Colonic mucosa (tissue), 4 donors: ENCODE results near the gene PTGDR2. TPM values are rescaled to one million over a fixed set of nuclear protein-coding genes. Genes with fewer than 3 reads are reported as not detected.

Source experiments
- DNase-seq: peaks from one replicate; pipeline ENCODE4 v3.0.0-alpha.2; 2020
- H3K27ac ChIP-seq: fragments of 200-600 bp; one replicate; pipeline ENCODE4 v1.8.0; 2021
- H3K27me3 ChIP-seq: fragments of 200-600 bp; one replicate; pipeline ENCODE4 v1.8.0; 2021
- H3K36me3 ChIP-seq: fragments of 200-600 bp; one replicate; pipeline ENCODE4 v1.8.0; 2021
- H3K4me1 ChIP-seq: fragments of 200-600 bp; one replicate; pipeline ENCODE4 v1.8.0; 2021; ENCODE audit warnings: mild to moderate bottlenecking
- H3K4me3 ChIP-seq: fragments of 200-600 bp; one replicate; pipeline ENCODE4 v1.8.0; 2021
- H3K9ac ChIP-seq, 2 donors: one replicate each; pipeline ENCODE4 v1.7.0; 2013; ENCODE audit warnings: control low read depth in 2 of 2, low read depth in 2 of 2, low read length in 2 of 2
- H3K9me3 ChIP-seq: fragments of 200-600 bp; one replicate; pipeline ENCODE4 v1.8.0; 2021
- CTCF ChIP-seq: fragments of 200-600 bp; IDR thresholded peaks from one replicate; pipeline ENCODE4 v1.8.0; 2022; ENCODE audit warnings: antibody characterized with exemption, mild to moderate bottlenecking
- intact Hi-C: fragments of 100-400 bp; cut with DNase I; formaldehyde crosslinking; loops from one replicate; pipeline ENCODE4 v1.14.1; 2022
- total RNA-seq, 2 donors: library from RNA; stranded (reverse); fragmentation: NEBNext Ultra II Directional in 1 of 2; extraction: Animal tissue kit (Norgen Biotek cat#: 25700) in 1 of 2; gene quantifications; one replicate each; pipeline ENCODE4 v1.2.1, GENCODE V29; 2021
- donor health status: healthy.
- donor health status: DM: no; HTN: no; CAD: no.
- donor health status: DM: no; HTN: no; CAD: no.

Gene PTGDR2
- total RNA-seq, 2 donors from 2014 or later: 3.7 to 4.7 TPM

GRCh38 chr11:60878245-60879101 is 22.7 kb upstream of the PTGDR2 start:
- Histone ChIP-seq H3K9me3 (no peaks in the 10 kb centered on the region), H3K27ac (no peak overlapping the region), H3K4me3 (no peak overlapping the region), H3K4me1 (no peaks in the 10 kb centered on the region), H3K36me3 (no peaks in the 10 kb centered on the region), H3K27me3 (no peaks in the 10 kb centered on the region), H3K9ac (no peak overlapping the region)
- TF ChIP-seq CTCF: no peak
- no peak for DNase-seq
- intact Hi-C loops: no loop called here

GRCh38 chr11:60876168-60876485 is 20.4 kb upstream of the PTGDR2 start:
- Histone ChIP-seq H3K9me3 (no peaks in the 10 kb centered on the region), H3K36me3 (no peaks in the 10 kb centered on the region), H3K27me3 (no peaks in the 10 kb centered on the region), H3K9ac (no peak overlapping the region), H3K4me1 (no peaks in the 10 kb centered on the region), H3K27ac (no peak overlapping the region), H3K4me3 (no peak overlapping the region)
- intact Hi-C loops: no loop called here
- DNase-seq: no peak
- no peak for TF ChIP-seq CTCF

GRCh38 chr11:60875366-60876167 is 19.8 kb upstream of the PTGDR2 start:
- H3K36me3 ChIP-seq: no peaks in the 10 kb centered on the region
- H3K9me3 ChIP-seq: no peaks in the 10 kb centered on the region
- no peak overlapping the region for H3K27ac ChIP-seq
- DNase-seq: no peak
- no peaks in the 10 kb centered on the region for H3K4me1 ChIP-seq
- no peak overlapping the region for H3K9ac ChIP-seq
- H3K4me3 ChIP-seq: no peak overlapping the region
- intact Hi-C loops: no loop called here
- TF ChIP-seq CTCF: no peak
- no peaks in the 10 kb centered on the region for H3K27me3 ChIP-seq

- H3K36me3 ChIP-seq: no peaks in the 10 kb centered on the region
- no peak overlapping the region for H3K9ac ChIP-seq
- intact Hi-C loops: no loop called here
- H3K9me3 ChIP-seq: no peaks in the 10 kb centered on the region
- DNase-seq: no peak
- H3K27ac ChIP-seq: no peak overlapping the region
- no peaks in the 10 kb centered on the region for H3K27me3 ChIP-seq
- H3K4me3 ChIP-seq: no peak overlapping the region
- TF ChIP-seq CTCF: no peak
- H3K4me1 ChIP-seq: no peaks in the 10 kb centered on the region
These were observed 18.9 kb upstream of the PTGDR2 start for GRCh38 chr11:60874421-60875365.

- H3K27ac ChIP-seq: no peak overlapping the region
- H3K36me3 ChIP-seq: no peaks in the 10 kb centered on the region
- intact Hi-C loops: no loop called here
- H3K27me3 ChIP-seq: no peaks in the 10 kb centered on the region
- H3K4me3 ChIP-seq: no peak overlapping the region
- no peaks in the 10 kb centered on the region for H3K9me3 ChIP-seq
- no peak overlapping the region for H3K9ac ChIP-seq
- TF ChIP-seq CTCF: no peak
- DNase-seq: no peak
- no peaks in the 10 kb centered on the region for H3K4me1 ChIP-seq
These were observed 17.8 kb upstream of the PTGDR2 start for GRCh38 chr11:60873533-60873932.
